D721Med (cell line): ENCODE data around the gene ZNF683.
A peak's percentile ranks its signal among the peaks of the same experiment; 100 is the strongest.

Experiments used
- DNase-seq: peaks from one replicate; pipeline ENCODE4 v3.0.0; 2011; ENCODE audit warnings: low spot score; ENCODE audit not compliant: insufficient read length
- FAIRE-seq: peaks from 2 replicates; lab custom pipeline; 2011; peaks lifted over from hg19 to GRCh38; lab: Jason Lieb, UNC
- CTCF ChIP-seq: IDR thresholded peaks from 2 replicates; pipeline ENCODE4 v1.5.1; 2012; ENCODE audit warnings: mild to moderate bottlenecking, control low read depth; ENCODE audit not compliant: insufficient read depth; ENCODE audit errors: missing control alignments

ZNF683 gene

GRCh38 chr1:26323382-26323781 is 49.2 kb downstream of the ZNF683 start:
- FAIRE-seq (no peak), DNase-seq (no peak)
- TF ChIP-seq CTCF, result no peak

GRCh38 chr1:26322042-26322331 is 50.6 kb downstream of the ZNF683 start:
- FAIRE-seq (no peak), DNase-seq (no peak)
- TF ChIP-seq CTCF, result no peak

- no peak for FAIRE-seq
- TF ChIP-seq CTCF, result peak; percentile 93
- DNase-seq, result peak; percentile 40
These were observed 51.1 kb downstream of the ZNF683 start for GRCh38 chr1:26321315-26322041.

- TF ChIP-seq CTCF, result no peak
- no peak for DNase-seq
- no peak for FAIRE-seq
These were observed 51.7 kb downstream of the ZNF683 start for GRCh38 chr1:26320896-26321295.

GRCh38 chr1:26318338-26319064 is 54.0 kb downstream of the ZNF683 start:
- DNase-seq (no peak), FAIRE-seq (no peak)
- TF ChIP-seq CTCF, result no peak

- FAIRE-seq (no peak), DNase-seq (no peak)
- TF ChIP-seq CTCF, result no peak
These were observed 54.8 kb downstream of the ZNF683 start, which contains the start of gene CD52 for GRCh38 chr1:26317612-26318337. CD52 (plus strand) TSS chr1:26317958; CDS start chr1:26318018, 60 bp downstream.
